Endothelial cell of coronary artery (primary cell): ENCODE results near the gene ACBD3. TPM values are rescaled to one million over a fixed set of nuclear protein-coding genes. Genes with fewer than 3 reads are reported as not detected.

ENCODE experiments used
- total RNA-seq: library from RNA; depleted of rRNA; stranded (reverse); fragments of >200 nt; gene quantifications from 2 replicates; pipeline ENCODE4 v1.2.3, GENCODE V29; 2014

ACBD3 gene
- 39.8 and 46.8 TPM in 2 replicates for total RNA-seq

DNA sequence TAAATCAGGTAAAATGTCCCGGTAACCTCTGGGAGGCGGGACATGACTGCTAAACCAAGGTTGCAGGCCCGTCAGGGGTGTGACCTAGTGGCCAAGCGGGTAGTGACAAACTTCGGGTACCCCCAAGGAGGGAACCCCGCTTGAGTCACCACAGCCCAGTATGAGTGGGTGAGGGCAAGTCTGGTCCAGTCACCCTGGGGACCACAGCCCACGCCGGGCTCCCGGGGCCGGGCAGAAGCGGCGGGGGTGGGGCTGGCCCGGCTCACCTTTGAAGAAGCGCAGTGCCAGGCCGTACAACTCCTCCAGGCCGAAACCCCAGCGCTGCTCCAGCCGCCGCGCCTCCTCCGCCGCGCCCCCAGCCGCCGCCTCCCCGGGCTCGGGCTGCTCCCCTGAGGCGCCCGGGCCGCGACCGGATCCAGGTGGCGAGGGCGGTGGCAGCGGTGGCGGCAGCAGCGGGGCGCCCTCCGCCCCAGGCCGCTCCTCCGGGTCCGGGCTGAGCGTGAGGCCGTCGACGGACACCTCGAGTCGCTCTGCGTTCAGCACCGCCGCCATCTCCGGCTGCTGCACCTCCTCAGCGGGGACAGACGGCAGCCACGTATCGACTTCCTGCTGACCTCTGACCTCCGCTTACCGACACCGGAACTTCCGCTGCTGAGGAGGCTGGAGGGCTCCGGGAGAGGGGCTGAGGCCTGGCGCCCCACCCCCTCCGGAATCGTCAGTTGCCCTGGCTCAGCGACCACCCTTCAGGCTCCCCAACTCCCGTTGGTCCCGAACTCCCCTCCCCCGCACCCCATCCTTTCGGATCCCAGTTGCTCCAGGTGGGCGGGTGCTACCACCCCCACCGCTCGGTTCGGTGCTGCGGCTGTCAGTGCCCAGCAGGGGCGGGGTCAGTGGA is at the start of gene ACBD3:
Gene ACBD3 (minus strand): TSS at position 618 of the 895 bp plus-strand sequence. CDS start 66 bp downstream, at position 552.

DNA sequence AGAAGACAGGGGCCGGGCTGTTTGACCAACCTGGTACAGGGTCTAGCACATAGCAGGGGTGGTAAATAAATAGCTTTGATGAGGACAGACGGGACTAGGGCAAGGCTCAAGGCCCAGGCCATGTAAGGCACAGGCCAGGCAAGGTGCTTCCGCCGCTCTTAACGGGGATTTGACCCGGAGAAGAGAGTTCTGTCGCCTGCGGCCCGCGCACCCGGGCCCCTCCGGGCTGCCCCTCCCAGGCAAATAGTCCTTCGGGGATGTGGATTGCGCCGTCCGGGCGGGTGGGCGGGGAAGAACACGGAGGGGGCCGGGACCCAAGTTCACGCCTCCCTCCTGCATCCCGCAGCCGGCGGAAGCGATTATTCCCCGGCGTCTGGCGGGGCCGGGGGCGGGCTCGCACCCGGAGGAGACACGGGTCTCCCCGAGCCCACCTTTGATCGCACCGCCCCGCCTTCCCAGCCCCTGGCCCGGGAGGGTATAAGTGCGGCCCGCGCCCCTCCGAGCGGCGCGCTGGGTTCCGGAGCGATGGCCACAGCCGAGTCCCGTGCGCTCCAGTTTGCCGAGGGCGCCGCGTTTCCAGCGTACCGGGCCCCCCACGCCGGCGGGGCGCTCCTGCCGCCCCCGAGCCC is 36.7 kb upstream of the ACBD3 start, which contains the start of gene MIXL1:
Gene MIXL1 (plus strand): TSS at position 508 of the 629 bp plus-strand sequence. CDS start 18 bp downstream, at position 526.

Other genes starting within 250 kb of the ACBD3 start
- gene LEFTY2, start 245.5 kb downstream of the ACBD3 start, total RNA-seq = under 0.01 and 0.09 TPM in 2 replicates
- gene SDE2, start 187.4 kb downstream of the ACBD3 start, total RNA-seq = 20.6 and 23.8 TPM in 2 replicates
- 140 and 169 TPM in 2 replicates for gene H3-3A, start 124.0 kb downstream of the ACBD3 start, total RNA-seq
- not detected in 2 replicates for gene MIXL1, start 36.9 kb upstream of the ACBD3 start, total RNA-seq
- gene LIN9, start 122.4 kb upstream of the ACBD3 start, total RNA-seq = 4.7 and 5.7 TPM in 2 replicates
- 108 and 133 TPM in 2 replicates for gene PARP1, start 221.4 kb upstream of the ACBD3 start, total RNA-seq